ENCODE data around the gene CAMK2A.

GRCh38 chr5:150307617-150308426 lies 18.2 kb upstream of the CAMK2A start:
- no peak for TF ChIP-seq EZH2 (IDR thresholded peaks at IDR 0.05; ENCODE audit: insufficient read depth, low read length)
- TF ChIP-seq CTCF (IDR thresholded peaks at IDR 0.05; ENCODE audit: insufficient read depth, low read depth, low read length) = no peak
